Epithelial cell of prostate (primary cell): ENCODE data around the gene IL15RA.
"Not testable (repeated sequence)": the region's sequence is repeated elsewhere in the genome, so short reads cannot be mapped to it uniquely, and the experiment has no call there.

Source experiments
- DNase-seq: peaks from one replicate; pipeline ENCODE4 v3.0.0-alpha.2; 2011; ENCODE audit warnings: low read depth, low spot score
- H3K27ac ChIP-seq: fragments of 450-650 bp; 2 replicates; pipeline ENCODE4 v1.5.1; 2017; ENCODE audit warnings: mild to moderate bottlenecking

IL15RA gene

DNA sequence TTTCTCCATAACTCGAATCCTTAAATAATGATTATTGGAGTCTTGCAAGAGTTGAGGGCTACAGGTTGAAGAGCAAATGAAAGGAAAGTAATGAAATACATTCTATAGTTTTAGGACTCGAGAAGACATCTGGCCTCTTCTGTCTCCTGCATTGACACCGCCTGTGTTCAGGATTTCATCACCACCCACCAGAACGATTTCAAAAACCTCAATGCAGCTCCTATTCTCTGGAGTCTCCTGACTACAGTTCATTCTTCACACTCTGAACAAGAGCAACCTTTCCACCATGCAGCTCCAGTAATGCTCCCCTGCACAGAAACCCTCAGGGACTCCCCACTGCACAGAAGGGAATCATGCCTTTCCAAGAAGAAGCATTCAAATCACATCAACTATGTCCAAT lies 5.5 kb downstream of the IL15RA start:
- H3K27ac ChIP-seq = no peak overlapping the region
- no peak for DNase-seq

GRCh38 chr10:5971315-5971832 lies 6.0 kb downstream of the IL15RA start:
- no peak overlapping the region for H3K27ac ChIP-seq
- peak; percentile 29 for DNase-seq

- no peak for DNase-seq
- H3K27ac ChIP-seq = no peak overlapping the region
Measured at GRCh38 chr10:5970527-5970926, 6.8 kb downstream of the IL15RA start.

- DNase-seq = no peak
- H3K27ac ChIP-seq = no peak overlapping the region
Measured at GRCh38 chr10:5970066-5970465, 7.3 kb downstream of the IL15RA start.

GRCh38 chr10:5968681-5969453 lies 8.5 kb downstream of the IL15RA start:
- no peak overlapping the region for H3K27ac ChIP-seq
- DNase-seq = no peak

GRCh38 chr10:5968037-5968680 lies 9.2 kb downstream of the IL15RA start:
- no peak for DNase-seq
- H3K27ac ChIP-seq = no peak overlapping the region

GRCh38 chr10:5965266-5965665 lies 12.1 kb downstream of the IL15RA start:
- H3K27ac ChIP-seq = no peak overlapping the region
- no peak for DNase-seq

DNA sequence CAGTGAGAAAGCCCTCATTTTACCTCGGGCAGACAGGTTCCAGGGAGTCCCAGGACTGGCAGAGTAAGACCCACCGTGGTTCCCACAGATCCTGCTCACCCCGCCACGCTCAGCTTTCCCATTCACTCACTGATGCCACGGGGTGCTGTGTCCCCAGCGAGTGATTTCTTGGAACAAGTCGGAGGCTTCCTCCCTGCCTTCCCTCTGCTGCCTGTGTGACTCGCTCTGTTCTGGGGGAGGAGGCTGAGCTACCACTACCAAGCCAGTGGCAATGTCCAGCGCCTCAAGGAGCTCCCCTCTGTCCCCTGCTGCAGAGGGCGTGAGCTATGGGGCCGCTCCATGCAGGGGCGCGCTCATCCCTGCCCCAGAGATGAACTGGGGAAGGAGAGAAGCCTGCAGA lies 12.6 kb downstream of the IL15RA start:
- DNase-seq = no peak
- H3K27ac ChIP-seq = no peak overlapping the region

DNA sequence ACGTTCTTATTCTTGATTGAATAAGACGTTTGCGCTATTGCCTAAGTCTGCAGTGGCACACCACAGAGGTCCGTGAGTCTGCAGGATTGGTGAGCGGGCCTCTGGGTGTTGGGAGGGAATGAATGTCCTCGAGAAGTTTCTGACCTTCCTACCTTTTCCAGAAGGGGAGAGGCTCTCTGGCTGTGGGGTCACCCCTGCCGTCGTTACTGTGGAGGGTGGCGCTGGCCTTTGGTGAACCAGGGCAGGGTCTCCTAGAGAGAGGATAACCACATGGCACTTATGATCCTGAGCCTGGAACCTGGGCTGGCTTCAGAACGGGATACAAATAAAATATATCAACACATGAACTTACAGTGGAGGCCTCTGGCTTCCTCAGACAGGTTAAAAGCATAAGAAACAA lies 13.8 kb downstream of the IL15RA start:
- no peak for DNase-seq
- no peak overlapping the region for H3K27ac ChIP-seq

DNA sequence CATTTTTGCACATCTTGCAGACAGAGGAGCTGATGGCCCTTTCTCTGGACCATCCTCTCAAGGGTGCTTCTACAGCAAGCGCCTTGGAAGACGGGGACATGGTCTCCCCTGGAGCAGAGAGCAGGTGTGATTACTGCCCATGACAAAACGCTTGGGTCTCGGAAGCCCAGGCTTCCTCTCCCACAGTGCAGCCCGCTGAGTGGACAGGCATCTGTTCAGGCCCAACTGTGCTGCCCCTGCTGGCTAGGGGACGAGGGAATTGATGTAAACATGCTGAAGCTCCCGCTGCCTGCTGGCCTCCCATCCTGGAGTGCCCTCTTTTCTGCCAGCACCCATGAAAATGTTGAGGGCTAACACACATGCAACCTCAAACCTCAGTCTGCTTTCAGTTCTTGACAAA lies 14.3 kb downstream of the IL15RA start:
- DNase-seq = no peak
- no peak overlapping the region for H3K27ac ChIP-seq

- DNase-seq, H3K27ac ChIP-seq: not testable (repeated sequence)
Measured at GRCh38 chr10:5962358-5962940, 14.9 kb downstream of the IL15RA start.

- no peak overlapping the region for H3K27ac ChIP-seq
Measured at GRCh38 chr10:5961405-5962100, 15.8 kb downstream of the IL15RA start.

DNA sequence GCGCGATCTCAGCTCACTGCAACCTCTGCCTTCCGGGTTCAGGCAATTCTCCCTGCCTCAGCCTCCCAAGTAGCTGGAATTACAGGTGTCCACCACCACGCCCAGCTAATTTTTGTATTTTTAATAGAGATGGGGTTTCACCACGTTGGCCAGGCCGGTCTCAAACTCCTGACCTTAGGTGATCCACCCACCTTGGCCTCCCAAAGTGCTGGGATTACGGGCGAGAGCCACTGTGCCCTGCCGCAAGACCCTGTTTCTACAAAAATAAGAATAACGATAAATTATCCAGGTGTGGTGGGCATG lies 16.4 kb downstream of the IL15RA start:
- H3K27ac ChIP-seq, DNase-seq: not testable (repeated sequence)

More at GRCh38 chr10:5961405-5962100, 15.8 kb downstream of the IL15RA start:
- no peak for DNase-seq

- H3K27ac ChIP-seq = no peak overlapping the region
- no peak for DNase-seq
Measured at GRCh38 chr10:5960070-5960972, 17.0 kb downstream of the IL15RA start.

- no peak overlapping the region for H3K27ac ChIP-seq
- DNase-seq = no peak
Measured at GRCh38 chr10:5959581-5960069, 17.7 kb downstream of the IL15RA start.

DNA sequence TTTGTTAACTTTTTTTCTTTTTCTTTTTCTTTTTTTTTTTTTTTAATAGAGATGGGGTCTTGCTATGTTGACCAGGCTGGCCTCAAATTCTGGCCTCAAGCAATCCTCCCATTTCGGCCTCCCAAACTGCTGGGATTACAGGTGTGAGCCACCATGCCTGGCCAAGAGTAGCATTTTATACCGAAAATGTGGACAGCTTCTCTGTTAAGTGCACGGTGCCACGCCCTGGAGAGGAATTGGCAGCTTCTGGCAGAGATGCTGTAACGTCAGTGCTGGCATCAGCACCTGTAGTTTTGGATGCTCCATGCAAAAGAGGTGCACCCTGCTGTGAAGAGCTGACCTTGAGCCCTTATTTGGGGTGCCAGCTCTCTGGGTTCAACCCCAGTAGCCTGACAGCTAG lies 18.2 kb downstream of the IL15RA start:
- no peak for DNase-seq
- H3K27ac ChIP-seq = no peak overlapping the region

- no peak for DNase-seq
Measured at GRCh38 chr10:5958675-5959074, 18.7 kb downstream of the IL15RA start.

DNA sequence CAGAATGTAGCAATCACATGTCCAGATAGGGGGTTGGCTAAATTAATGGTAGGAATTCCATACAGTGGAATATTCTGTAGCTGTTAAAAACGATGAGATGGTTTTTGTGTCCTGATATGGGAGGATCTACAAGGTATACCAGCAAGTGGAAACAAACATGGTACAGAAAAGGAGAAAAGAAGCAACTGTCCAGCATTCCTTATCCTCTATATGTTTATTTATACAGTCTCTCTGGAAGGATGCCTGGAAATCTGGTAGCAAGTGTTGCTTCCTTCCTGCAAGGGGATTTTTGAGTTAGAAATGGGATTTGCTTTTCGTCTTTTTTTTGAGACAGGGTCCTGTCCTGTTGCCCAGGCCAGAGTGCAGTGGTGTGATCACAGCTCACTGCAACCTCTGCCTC lies 19.3 kb downstream of the IL15RA start:
- H3K27ac ChIP-seq = no peak overlapping the region
- DNase-seq = no peak

More at GRCh38 chr10:5958675-5959074, 18.7 kb downstream of the IL15RA start:
- H3K27ac ChIP-seq = no peak overlapping the region

DNA sequence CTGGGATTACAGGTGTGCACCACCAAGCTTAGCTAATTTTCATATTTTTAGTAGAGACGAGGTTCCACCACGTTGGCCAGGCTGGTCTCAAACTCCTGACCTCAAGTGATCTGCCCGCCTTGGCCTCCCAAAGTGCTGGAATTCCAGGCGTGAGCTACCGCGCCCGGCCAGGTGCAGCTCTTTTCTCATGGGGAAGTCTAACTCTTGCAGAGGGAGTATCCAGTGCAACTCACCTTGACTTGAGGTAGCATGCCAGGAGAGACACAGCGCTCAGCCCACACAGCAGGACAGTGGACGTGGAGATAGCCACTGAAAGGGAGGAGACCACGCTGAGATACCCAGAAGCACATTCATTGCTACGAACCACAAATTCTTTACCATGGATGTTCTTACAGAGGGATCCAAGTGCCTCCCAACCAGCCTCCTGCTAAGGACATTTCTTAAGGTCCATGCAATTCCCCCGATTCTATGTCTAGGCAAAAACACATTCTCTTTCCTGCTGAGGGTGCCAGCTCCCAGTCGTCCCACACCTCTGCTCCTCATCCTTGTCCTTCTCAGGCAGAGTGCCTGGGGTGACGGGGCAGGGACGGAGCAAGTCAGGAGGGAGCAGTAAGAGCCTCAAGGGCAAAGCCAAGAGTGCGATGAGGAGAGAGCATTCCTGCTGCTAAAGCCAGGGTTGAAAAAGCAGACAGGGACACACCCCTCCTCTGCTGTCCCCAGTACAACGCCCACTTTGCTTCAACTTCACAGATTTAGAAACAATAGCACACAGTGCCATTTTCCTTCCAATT lies 21.0 kb downstream of the IL15RA start:
- H3K27ac ChIP-seq = no peak overlapping the region
- no peak for DNase-seq
